Activated CD4-positive, alpha-beta T cell treated with anti-CD3 and anti-CD28 coated beads for 4 hours (primary cell): ENCODE results near the gene HIVEP1.
A peak's percentile ranks its signal among the peaks of the same experiment; 100 is the strongest.

Source experiments
- DNase-seq, 2 donors: peaks; one replicate each; pipeline ENCODE4 v3.0.0-alpha.2; 2020

Gene HIVEP1

DNA sequence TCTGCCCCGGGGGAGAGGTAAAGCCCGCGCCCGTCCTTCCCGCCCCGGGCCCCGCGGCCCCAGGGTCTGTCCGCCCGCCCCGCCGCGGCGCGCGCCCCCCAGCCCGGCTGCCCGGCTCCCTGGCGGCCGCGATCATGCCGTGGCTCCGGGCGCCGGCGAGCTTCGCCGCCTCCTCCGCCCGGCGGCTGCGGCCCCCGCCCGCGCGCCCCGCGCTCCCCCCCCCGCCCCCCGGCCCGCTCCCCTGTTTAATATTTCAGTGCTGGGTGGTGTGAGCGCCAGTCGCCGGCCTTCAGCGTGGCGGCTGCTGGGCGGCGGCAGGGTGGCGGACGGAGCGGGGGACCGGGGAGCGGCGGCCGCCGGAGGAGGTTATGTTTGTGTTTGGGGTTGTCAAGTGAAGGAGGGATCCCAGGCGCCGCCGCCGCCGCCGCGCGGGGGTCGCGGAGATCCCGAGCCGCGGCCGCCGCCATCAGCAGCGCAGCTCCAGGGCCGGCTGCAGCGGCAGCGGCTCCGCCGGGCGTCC is at the start of gene HIVEP1:
Gene HIVEP1, plus strand, starts transcription at position 275 of the 520 bp plus-strand sequence. CDS start 3,317 bp downstream, outside the sequence.
- peak in 1 of 2 donors; percentile 16 for DNase-seq

DNA sequence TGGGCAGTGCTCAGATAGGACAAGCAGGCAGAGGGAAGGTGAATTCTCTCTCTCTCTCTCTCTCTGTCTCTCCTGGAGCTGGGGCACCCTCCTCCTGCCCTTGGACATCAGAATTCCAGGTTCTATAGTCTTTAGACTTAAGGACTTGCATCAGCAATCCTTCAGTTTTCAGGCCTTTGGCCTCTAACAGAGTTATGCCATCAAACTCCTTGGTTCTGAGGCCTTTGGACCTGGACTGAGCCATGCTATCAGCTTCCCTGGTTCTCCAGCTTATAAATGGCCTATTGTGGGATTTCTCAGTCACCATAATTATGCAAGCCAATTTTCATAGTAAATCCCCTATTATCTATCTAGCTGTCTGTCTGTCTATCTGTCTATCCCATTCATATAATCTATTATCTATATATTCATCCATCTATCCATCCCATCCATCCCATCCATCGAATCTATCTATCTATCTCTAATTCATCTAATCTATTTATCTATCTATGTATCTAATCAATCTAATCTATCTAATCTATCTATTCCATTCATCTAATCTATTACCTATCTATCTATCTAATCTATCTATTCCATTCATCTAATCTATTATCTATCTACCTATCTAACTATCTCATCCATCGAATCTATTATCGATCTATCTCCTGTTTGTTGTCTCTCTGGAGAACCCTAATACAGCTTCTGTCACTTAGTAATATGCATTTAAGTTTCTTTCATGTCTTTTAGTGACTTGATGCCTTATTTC is 48.2 kb upstream of the HIVEP1 start:
- no peak for DNase-seq

DNA sequence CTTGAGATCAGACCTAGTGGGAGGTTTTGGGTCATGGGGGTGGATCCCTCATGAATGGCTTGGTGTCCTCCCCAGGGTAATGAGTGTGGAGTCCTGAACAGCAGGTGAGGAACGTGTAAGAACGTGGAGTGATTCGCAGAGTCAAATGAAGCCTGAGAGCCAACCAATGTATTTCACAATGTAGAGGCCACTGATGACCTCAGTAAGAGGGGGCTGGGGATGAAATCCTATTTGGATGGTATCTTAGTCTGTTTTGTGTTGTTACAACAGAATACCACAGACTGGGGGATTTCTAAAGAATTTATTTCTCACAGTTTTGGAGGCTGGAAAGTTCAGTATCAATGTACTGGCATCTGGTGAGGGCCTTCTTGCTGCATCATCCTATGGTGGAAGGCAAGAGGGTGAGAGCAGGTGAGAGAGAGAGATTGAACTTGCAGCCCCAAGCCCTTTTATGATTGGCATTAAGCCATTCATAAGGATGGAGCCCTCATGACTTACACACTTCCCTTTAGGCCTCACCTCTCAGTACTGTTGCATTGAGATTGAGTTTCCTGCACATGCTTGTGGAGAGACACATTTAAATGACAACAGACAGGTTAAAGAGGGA is 47.3 kb upstream of the HIVEP1 start:
- no peak for DNase-seq

DNA sequence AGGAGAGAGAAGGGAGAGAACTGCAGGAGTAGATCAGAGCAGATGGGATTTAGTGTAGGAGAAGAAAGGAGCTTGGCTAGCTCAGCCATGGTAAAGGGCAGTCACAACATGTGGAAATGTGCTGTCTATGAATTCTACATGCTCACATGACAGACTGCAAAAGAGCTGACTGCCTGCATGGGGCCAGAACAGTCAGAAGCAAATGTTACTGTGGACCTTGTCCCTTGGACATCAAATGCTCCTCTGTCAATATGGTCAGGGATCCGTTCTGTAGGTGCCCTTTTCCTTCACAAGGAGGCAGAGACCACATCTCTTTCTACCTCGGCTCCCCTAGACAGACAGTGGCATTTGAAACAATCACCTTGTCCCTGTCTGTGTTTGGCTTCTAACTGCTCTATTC is 46.6 kb upstream of the HIVEP1 start:
- no peak for DNase-seq

DNA sequence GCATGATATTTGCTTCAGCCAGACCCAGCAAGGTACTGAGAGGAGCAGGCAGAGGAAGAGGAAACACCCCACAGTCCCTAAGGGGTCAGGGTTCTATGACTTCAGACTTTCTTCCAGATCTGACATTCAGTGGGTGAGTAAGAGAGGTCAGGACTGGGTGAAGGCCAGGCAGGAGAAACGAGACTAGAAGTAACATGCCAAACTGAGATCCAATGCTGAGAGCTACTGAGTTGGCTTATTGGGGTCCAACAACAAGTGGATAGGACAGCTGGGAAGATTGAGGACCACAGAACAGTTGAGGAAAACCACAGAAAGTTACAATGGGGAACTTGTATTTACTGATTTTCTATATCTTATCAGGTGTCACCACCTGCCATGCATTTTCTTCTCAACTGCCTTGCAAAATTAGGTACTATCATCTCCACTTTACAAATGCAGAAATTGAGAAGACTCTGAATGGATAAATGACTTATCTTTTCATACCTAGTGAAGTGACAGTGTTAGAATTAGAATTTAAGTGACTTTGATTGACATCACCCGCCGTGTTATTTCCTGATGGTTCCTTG is 43.8 kb upstream of the HIVEP1 start:
- DNase-seq: no peak

DNA sequence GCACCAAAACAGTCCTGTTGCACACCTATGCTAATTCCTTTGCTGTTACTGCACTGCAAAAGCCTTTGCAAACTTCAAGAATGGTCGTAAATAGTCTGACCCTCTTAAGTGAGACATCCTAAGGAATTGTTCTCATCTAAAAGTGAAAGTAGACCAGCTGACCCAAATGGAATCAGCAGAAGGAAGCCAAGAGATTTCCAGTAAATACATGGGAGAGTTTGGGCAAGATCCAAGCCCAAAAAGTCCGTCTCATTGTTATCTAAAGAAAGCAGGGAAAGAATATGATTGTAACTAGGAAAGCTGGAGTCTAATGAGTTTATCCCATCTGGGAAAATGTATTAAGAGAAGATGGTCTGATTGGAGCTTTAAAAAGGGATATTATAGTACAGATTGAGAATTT is 43.0 kb upstream of the HIVEP1 start:
- no peak for DNase-seq

DNA sequence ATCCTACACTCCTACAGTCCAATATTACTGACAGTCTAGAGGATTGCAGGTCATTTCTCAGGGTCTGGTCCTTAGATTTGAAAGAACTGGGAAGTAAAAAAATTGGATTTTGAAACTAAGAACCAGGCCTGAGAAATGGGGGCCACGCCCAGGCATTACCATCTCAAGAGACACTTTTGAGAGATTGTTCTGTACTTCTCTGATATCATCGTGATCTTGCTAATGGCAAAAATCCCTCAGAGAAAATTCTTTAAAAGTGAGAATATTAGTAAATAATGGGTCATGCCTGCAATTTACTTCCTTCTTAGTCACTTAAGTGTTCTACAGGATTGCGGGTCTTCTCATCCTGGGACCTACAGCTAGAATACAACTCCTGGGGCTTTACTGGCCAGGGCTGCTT is 42.0 kb upstream of the HIVEP1 start:
- no peak for DNase-seq

DNA sequence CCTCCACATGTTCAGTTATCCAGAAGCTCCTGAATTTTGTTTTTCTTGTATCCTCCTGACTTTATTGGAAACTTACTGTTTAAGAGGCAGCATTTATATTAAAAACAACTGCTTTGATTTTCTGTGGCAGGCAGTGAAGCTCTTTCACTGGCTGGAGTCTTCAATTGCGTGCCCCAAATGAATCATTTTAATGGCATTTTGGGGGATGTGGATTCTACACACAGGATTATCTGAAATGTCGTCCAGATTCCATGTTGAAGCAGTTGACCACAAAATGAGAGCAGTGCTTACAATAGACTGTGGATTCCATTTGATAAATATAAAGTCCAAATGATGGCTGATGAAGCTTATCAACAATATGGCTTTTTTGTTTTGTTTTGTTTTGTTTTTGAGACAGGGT is 41.0 kb upstream of the HIVEP1 start:
- DNase-seq: no peak

DNA sequence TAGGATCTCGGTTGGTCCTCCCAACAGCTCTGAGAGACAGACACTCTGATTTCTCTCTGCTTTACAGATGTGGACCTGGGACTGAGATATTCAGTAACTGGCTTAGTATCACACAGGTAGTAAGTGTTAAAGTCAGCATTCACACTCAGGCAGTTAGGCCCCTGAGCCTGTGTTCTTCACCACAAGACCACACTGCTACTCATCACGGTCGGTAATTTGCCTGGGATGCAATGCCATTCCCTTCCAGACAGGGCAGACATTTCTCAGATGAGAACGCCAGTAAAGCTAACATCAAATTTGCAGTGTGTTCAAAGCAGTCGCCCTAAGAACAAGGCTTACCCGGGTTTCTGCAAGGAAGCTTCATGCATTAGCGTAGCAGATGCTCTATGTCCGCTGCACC is 39.8 kb upstream of the HIVEP1 start:
- no peak for DNase-seq

DNA sequence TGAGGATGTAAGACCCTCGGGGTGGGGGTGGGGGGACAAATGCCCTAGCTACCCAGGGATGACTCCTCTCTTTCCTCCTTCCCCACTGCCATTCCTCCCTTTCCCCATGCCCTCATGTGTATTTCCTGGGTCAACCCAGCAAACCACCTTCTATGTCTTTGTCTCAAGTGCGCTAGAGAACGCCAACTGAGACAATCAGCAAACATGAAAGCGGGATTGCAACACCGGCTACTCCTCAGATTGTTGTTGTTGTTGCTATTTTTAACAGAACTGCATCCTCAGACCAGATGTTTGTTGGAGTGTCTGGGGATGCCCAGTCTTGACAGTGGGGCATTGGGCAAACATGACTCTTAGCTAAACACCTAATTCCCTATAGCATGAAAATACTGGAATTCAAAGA is 39.3 kb upstream of the HIVEP1 start:
- no peak for DNase-seq

DNA sequence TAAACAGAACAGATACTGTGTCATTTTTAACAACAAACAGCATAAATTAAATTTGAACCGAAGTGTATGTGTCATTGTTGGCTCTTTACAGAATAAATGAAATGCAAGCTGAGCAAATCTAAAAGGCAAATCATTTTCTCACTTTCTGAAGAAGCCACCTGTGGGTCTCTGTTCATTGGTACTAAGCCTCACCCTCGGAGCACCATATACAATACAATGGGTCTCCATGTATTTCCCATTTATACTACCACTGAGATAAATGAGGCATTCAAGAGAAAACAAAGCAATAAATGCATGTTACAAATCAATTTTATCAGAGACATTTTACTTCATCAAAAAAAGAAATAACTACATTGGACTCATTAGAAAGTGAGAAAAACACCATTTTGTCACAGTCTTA is 38.9 kb upstream of the HIVEP1 start:
- no peak for DNase-seq

DNA sequence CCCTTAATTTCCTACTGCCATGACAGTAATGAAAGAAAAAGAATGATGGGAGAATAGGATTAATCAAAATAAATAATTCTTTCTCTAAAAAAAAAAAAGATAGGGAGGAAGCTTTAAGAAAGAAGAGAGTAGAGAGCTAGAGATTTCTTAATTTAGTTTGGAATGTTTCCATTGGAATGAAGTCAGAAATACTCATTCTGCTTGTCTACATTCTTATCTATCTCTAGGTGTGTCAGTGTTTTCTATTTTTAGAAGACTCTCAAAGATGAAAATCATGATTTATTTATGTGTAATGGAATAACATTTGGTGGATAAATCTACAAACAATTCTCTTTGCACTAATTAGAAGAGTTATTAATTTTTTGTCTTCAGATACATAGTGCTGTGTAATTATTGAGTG is 38.0 kb upstream of the HIVEP1 start:
- no peak for DNase-seq

DNA sequence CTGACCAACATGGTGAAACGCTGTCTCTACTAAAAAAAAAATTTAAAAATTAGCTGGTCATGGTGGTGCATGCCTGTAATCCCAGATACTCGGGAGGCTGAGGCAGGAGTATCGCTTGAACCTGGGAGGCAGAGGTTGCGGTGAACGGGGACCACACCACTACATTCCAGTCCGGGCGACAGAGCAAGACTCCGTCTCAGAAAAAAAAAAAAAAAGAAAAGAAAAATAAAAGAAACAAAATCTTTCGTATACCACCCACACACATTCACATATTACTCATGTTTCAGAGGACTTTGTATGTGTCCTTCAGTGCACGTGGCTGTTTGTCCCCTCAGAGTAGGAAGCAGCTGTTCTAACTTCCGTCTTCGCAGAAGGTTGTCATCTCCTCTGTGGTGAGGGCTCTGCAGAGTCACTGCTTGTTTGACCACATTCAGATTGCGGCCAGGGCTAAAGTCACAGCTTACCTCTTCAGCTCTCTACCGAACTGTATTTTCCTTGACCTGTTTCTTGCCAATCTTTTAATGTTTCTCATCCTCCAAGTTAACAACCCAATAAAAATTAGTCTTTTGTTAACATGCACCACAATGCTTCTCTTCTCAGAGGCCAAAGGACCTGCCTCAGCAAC is 36.6 kb upstream of the HIVEP1 start:
- DNase-seq: no peak

DNA sequence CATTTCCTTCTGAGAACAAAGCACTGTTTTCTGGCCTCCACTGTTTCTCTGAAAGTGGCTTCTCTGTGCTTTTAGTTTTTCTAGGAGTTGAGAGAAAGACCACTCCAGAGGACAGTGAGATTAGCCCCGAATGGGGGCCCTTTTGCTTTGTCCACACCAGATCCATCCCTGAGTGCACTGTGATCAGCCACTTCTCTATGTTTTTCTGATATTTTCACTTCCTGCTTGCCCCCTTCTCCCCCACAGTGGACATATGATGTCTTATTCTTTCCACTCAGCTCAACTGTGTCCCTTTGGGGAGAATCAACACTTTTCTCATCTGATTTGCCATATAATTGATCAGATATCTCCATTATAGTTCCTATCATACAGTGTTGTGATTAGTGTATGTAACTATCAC is 35.6 kb upstream of the HIVEP1 start:
- DNase-seq: no peak

DNA sequence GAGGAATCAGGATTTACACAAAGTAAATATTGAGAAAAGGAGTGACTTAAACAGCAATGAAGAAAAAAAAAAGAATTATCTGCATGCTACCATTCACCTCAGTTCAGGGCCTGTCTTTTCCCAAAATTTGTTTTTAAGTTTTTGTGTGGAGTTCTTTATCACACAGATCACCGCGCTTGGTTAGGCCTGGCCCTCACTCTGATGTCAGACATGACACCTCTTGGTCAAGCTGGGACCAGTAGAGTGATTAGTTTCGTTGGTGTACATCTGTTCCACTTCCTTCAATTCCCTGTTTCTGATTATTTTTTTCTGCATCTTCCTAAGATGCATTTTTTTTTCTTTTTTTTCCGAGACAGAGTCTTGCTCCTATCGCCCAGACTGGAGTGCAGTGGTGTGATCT is 34.9 kb upstream of the HIVEP1 start:
- DNase-seq: no peak

DNA sequence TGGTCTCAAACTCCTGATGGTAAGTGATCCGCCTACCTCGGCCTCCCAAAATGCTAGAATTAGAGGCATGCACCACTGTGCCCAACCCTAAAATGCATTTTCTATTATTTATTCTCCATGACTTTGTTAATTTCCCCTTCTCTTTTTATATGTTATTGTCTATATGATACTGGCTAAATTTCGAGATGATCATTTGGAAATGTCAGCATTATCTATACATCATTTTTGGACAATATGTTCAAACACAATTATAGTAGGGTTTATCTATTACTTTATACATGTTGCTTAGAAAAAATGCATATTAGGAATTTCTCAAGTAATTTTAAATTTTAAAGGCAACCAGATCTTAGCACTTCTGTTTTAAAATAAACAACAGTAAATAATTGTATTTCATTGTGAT is 34.4 kb upstream of the HIVEP1 start:
- no peak for DNase-seq

DNA sequence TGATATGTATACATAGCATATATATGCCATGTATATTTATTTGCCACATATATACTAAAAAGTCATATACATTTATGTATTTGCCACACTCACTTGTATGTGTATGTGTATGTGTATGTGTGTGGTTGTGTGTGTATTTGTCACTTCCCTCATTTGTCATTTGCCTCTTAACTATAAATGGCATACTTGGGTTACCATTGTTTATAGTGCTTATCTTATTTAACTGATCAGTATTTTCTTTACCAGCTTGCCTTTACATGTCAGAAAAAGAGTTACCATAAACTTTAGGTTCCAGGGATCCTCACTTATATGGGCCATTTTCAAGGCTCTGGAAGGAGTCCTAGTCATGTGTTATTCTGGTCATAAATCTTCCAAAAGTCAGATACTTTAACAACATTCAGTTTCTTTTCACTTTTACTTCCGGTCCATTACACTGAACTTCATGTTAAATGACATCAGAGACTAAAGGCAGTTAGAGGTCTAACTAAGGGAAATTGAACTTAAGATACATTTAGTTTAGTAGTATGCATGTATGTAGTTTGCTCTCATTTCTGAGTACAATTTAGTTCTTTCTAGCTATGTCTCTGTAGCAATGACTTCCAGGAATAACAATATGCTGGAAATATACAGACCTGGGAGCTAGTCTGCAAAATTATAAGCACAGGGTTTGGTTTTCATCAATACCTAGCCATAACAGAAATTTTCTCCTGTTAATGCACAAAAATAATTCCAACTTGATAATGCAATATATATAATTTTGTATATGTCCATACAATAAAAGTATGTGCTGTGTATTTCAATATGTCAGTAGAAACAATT is 33.7 kb upstream of the HIVEP1 start:
- DNase-seq: no peak

DNA sequence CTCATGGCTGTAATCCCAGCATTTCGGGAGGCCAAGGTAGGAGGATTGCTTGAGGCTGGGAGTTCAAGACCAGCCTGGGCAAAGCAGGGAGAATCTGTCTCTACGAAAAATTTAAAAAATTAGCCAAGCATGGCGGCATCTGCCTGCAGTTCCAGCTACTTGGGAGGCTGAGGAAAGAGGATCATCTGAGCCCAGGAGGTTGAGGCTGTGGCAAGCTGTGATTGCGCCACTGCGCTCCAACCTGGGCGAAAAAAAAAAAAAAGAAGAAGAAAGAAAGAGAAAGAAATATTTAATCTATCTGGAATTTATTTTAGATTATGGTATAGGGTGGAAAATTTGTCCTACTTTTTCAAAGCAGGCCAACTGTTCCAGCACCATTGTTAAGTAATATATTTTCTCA is 32.2 kb upstream of the HIVEP1 start:
- DNase-seq: no peak

DNA sequence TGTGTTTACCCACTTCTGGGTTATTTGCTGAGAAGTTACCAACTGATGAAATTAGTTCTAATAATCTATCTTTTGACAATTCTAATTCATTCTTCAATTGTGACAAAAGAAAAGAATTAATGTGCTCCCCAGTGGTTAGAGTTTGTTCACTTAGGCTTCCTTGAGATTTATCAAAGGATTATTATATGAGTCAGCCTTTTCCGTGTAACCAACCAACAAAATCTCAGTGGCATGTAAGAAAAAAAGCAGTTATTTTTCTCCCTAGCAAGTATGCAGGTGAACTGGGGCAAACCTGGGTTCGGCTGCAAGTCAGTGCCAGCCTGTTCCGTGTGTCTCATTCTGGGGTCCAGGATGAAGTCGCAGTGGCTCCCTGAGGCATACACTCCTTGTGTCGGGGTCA is 28.8 kb upstream of the HIVEP1 start:
- DNase-seq: no peak

DNA sequence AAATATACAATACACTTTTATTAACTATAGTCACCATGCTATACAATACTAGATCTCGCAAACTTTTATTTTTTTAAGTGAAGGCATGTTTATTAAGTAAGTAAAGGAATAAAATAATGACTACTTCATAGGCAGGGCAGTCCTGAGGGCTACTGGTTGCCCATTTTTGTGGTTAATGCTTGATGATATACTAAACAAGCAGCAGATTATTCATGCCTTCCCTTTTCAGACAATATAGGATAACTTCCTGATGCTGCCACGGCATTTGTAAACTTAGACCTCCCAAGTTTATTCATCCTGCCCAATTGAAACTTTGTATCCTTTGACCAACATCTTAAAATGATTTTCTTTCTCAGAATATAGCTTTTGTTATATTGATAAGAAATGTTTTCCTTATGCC is 24.7 kb upstream of the HIVEP1 start:
- DNase-seq: no peak

DNA sequence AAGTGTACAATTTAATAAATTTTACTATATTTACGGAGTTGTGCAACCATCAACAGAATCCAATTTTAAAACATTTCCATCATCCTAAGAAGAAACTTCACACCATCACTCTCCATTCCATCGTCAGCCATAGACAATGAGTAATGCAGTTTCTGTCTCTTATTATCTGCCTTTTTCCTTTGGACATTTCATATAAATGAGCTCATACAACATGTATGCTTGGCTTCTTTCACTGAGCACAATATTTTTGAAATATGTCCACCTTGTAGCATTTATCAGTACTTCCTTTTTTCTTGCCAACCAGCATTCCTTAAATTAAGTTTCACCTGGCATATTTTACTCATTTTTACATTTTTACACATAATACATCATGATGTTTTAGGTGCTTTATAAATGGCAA is 22.7 kb upstream of the HIVEP1 start:
- DNase-seq: no peak

DNA sequence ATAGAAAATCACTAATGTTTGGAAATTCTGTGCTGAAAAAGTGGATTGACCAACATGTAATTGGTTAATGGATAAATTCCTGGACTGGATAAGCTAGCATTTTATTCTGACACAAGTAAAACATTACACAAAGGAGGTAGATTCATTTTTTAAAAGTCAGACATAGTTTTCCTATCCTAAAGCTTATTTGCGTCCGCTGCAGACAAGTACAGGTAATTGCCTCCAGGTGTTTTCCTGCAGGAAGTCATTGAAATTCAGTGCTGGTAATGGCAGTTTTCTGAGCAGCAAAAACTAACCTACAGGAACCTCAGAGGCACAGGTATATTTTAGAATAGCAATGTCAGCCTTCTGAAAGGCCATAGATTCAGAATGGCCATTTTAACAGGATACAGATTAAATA is 20.0 kb upstream of the HIVEP1 start:
- no peak for DNase-seq

DNA sequence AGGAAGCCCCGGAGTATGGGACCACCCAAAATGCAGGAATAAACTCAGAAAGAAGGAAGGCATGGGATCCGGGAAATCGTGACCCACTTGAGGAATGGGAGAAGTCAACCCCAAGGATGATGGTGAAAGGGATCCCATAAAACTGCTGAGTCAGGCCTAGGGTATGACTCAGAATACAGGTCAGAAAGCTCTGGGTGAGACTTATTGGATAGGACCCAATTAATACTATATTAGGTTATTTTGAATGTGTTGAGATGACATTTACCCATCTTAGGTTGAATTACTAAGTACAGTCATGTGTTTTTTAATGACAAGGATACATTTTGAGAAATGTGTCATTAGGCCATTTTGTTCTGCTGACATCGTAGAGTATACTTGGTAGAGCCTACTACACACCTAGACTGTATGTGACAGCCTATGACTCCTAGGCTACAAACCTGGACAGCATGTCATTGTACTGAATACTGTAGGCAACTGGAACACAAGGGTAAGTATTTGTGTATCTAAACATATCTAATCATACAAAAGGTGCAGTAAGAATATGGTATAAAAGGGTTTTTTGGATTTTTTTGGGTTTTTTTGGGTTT is 17.1 kb upstream of the HIVEP1 start:
- no peak for DNase-seq
